NCI-H2227 treated with DMSO at 0.1 percent for 48 hours (cell line): Measurements from ENCODE around the gene CENPVL2.
A peak's percentile ranks its signal among the peaks of the same experiment; 100 is the strongest.
"Not testable (repeated sequence)": the region's sequence is repeated elsewhere in the genome, so short reads cannot be mapped to it uniquely, and the experiment has no call there.

Source experiments
- DNase-seq: peaks from one replicate; lab custom pipeline; 2025; lab: John Stamatoyannopoulos, UW

CENPVL2 gene

GRCh38 chrX:51682720-51683062 is at the start of gene CENPVL2:
CENPVL2 (minus strand) TSS chrX:51682831; CDS start chrX:51682831, 0 bp downstream.
- not testable (repeated sequence) for DNase-seq

GRCh38 chrX:51728202-51728601 is 45.6 kb upstream of the CENPVL2 start:
- DNase-seq, result no peak

- not testable (repeated sequence) for DNase-seq
Measured at GRCh38 chrX:51712943-51713647, 30.5 kb upstream of the CENPVL2 start.

GRCh38 chrX:51710277-51711164 is 27.9 kb upstream of the CENPVL2 start, which contains the start of gene CENPVL1:
CENPVL1 (plus strand) TSS chrX:51710512; CDS start chrX:51710512, 0 bp downstream.
- DNase-seq, result not testable (repeated sequence)

- no peak for DNase-seq
Measured at GRCh38 chrX:51697397-51697796, 14.8 kb upstream of the CENPVL2 start.

- DNase-seq, result no peak
Measured at GRCh38 chrX:51694254-51694653, 11.6 kb upstream of the CENPVL2 start.

GRCh38 chrX:51681808-51682719 is 567 bp downstream of the CENPVL2 start:
- not testable (repeated sequence) for DNase-seq

GRCh38 chrX:51679689-51680433 is 2.8 kb downstream of the CENPVL2 start:
- not testable (repeated sequence) for DNase-seq

GRCh38 chrX:51665981-51666380 is 16.6 kb downstream of the CENPVL2 start:
- DNase-seq, result no peak

- no peak for DNase-seq
Measured at GRCh38 chrX:51643377-51643776, 39.3 kb downstream of the CENPVL2 start.

- peak; percentile 55 for DNase-seq
Measured at GRCh38 chrX:51641421-51642021, 41.1 kb downstream of the CENPVL2 start.

- DNase-seq, result not testable (repeated sequence)
Measured at GRCh38 chrX:51636511-51636910, 46.1 kb downstream of the CENPVL2 start.
